Left lobe of liver (tissue), 2 donors: ENCODE results near the gene CRYBG1. TPM values are rescaled to one million over a fixed set of nuclear protein-coding genes. Genes with fewer than 3 reads are reported as not detected.

ENCODE experiments used
- ATAC-seq: fragments of 200-7000 bp; cut with Tn5 transposase; one replicate; pipeline ENCODE4 v1.9.1; 2020; ENCODE audit warnings: mild to moderate bottlenecking, moderate library complexity
- DNase-seq: peaks from one replicate; pipeline ENCODE4 v3.0.0-alpha.2; 2020; ENCODE audit warnings: low spot score
- total RNA-seq: library from RNA; stranded (reverse); gene quantifications from one replicate; pipeline ENCODE4 v1.2.1, GENCODE V29; 2021
- donor health status: DM: no; HTN: no; CAD: no; lungs with moderate emphysema.
- donor health status: DM: no; HTN: yes; CAD: no.

The CRYBG1 gene
- total RNA-seq, 1 donor from 2014 or later: 7.2 TPM

DNA sequence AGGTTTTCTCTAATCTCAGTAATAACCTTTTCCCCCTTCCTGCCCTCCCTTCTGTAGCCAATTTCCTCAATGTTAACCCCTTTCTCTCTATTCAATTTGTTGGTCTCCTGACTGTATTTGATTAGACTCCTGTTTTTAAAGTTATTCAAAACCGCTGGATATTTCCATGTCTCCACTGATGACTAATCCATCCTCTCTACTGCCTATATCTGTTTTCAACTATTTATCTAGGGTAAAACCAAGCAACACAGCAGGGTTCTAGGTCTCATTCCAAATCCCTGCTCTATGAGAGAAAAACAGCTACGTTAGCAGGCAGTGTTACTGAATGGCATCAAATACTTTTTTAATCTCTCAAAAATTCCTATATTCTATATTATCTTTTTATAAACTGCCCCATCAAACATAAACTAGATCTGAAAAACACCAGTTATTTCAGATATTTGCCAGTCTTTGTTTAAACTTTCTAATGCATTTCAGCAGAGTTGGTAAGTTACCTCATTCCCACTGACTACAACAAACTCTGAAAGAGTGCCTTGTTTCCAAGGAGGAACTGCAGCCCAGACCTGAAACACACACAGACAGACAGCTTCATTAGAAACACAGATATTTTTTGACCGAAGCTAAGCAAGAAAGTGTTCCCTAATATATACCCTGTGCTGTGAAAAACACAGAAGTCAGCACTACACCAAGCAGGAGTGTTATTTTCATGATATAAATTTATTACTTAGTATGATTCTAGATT lies 260.6 kb downstream of the CRYBG1 start:
- ATAC-seq: no peak

More for the DNA sequence above, 260.6 kb downstream of the CRYBG1 start:
- no peak for DNase-seq

Other genes starting within 250 kb of the CRYBG1 start
- 16.0 TPM for gene ATG5, start 35.0 kb upstream of the CRYBG1 start, total RNA-seq